H9 (cell line): ENCODE measurements around the gene HTR5A. TPM values are rescaled to one million over a fixed set of nuclear protein-coding genes. Genes with fewer than 3 reads are reported as not detected.

Experiments used
- DNase-seq: peaks from one replicate; pipeline ENCODE4 v3.0.0-alpha.2; 2017
- H2AFZ ChIP-seq: one replicate; pipeline ENCODE4 v1.6.1; 2013; ENCODE audit warnings: mild to moderate bottlenecking, low read length, control low read depth, moderate library complexity
- H2AK5ac ChIP-seq: 2 replicates; pipeline ENCODE4 v1.6.1; 2013; ENCODE audit warnings: low read length, control low read depth, mixed read lengths; ENCODE audit not compliant: insufficient read length
- H2BK120ac ChIP-seq: one replicate; pipeline ENCODE4 v1.6.1; 2013; ENCODE audit warnings: low read depth, mild to moderate bottlenecking, low read length, control low read depth, inconsistent platforms; ENCODE audit not compliant: poor library complexity, severe bottlenecking
- H2BK12ac ChIP-seq: 2 replicates; pipeline ENCODE4 v1.6.1; 2013; ENCODE audit warnings: low read length, control low read depth, mixed read lengths, low read depth; ENCODE audit not compliant: insufficient read length
- H2BK15ac ChIP-seq: 2 replicates; pipeline ENCODE4 v1.6.1; 2013; ENCODE audit warnings: low read depth, low read length, control low read depth
- H2BK20ac ChIP-seq: one replicate; pipeline ENCODE4 v1.6.1; 2013; ENCODE audit warnings: low read depth, mild to moderate bottlenecking, low read length, control low read depth, inconsistent platforms; ENCODE audit not compliant: poor library complexity, severe bottlenecking
- H2BK5ac ChIP-seq: 2 replicates; pipeline ENCODE4 v1.6.1; 2013; ENCODE audit warnings: low read length, control low read depth, mixed read lengths; ENCODE audit not compliant: insufficient read length
- H3K14ac ChIP-seq: 2 replicates; pipeline ENCODE4 v1.6.1; 2013; ENCODE audit warnings: low read length, control low read depth; ENCODE audit not compliant: insufficient read depth
- H3K18ac ChIP-seq: 2 replicates; pipeline ENCODE4 v1.6.1; 2013; ENCODE audit warnings: low read depth, mild to moderate bottlenecking, mixed read lengths, low read length, control low read depth; ENCODE audit not compliant: insufficient read length
- H3K23ac ChIP-seq: 2 replicates; pipeline ENCODE4 v1.6.1; 2013; ENCODE audit warnings: low read length, control low read depth, mixed read lengths, low read depth; ENCODE audit not compliant: insufficient read length
- H3K23me2 ChIP-seq: 2 replicates; pipeline ENCODE4 v1.6.1; 2013; ENCODE audit warnings: low read depth, mild to moderate bottlenecking, mixed read lengths, low read length, control low read depth; ENCODE audit not compliant: insufficient read length, poor library complexity, severe bottlenecking
- H3K27ac ChIP-seq: 2 replicates; pipeline ENCODE4 v1.5.1; 2013; ENCODE audit warnings: low read length, control low read depth, mixed read lengths, low read depth; ENCODE audit not compliant: insufficient read length
- H3K27me3 ChIP-seq: 2 replicates; pipeline ENCODE4 v1.6.1; 2013; ENCODE audit warnings: low read length, control low read depth, inconsistent platforms; ENCODE audit not compliant: insufficient read depth
- H3K4ac ChIP-seq: 2 replicates; pipeline ENCODE4 v1.6.1; 2013; ENCODE audit warnings: low read depth, mild to moderate bottlenecking, control low read depth, inconsistent platforms, low read length, moderate library complexity
- H3K4me1 ChIP-seq: 2 replicates; pipeline ENCODE4 v1.6.1; 2013; ENCODE audit warnings: low read length, control low read depth, inconsistent platforms; ENCODE audit not compliant: insufficient read depth
- H3K4me2 ChIP-seq: 2 replicates; pipeline ENCODE4 v1.6.1; 2013; ENCODE audit warnings: low read length, control low read depth, mixed read lengths; ENCODE audit not compliant: insufficient read length, insufficient read depth
- H3K56ac ChIP-seq: 2 replicates; pipeline ENCODE4 v1.6.1; 2013; ENCODE audit warnings: low read depth, mild to moderate bottlenecking, mixed read lengths, low read length, control low read depth; ENCODE audit not compliant: insufficient read length
- H3K79me1 ChIP-seq: 2 replicates; pipeline ENCODE4 v1.6.1; 2013; ENCODE audit warnings: low read depth, mild to moderate bottlenecking, moderate library complexity, low read length, control low read depth, inconsistent platforms; ENCODE audit not compliant: insufficient read depth, poor library complexity, severe bottlenecking
- H3K79me2 ChIP-seq: 2 replicates; pipeline ENCODE4 v1.6.1; 2013; ENCODE audit warnings: low read length, control low read depth, inconsistent platforms; ENCODE audit not compliant: insufficient read depth
- H3K9ac ChIP-seq: 2 replicates; pipeline ENCODE4 v1.6.1; 2013; ENCODE audit warnings: low read length, control low read depth, mixed read lengths; ENCODE audit not compliant: insufficient read length; ENCODE audit errors: extremely low read depth
- H3K9me3 ChIP-seq: one replicate; pipeline ENCODE4 v1.6.1; 2013; ENCODE audit warnings: low read depth, low read length, inconsistent platforms; ENCODE audit not compliant: control insufficient read depth
- H3T11ph ChIP-seq: one replicate; pipeline ENCODE4 v1.6.1; 2013; ENCODE audit warnings: mild to moderate bottlenecking, low read length, control low read depth, inconsistent platforms
- H4K20me1 ChIP-seq: one replicate; pipeline ENCODE4 v1.6.1; 2013; ENCODE audit not compliant: control insufficient read depth, insufficient read length, insufficient read depth
- H4K5ac ChIP-seq: 2 replicates; pipeline ENCODE4 v1.6.1; 2013; ENCODE audit warnings: low read depth, mild to moderate bottlenecking, mixed read lengths, low read length, control low read depth; ENCODE audit not compliant: insufficient read length
- H4K8ac ChIP-seq: replicated peaks from 2 replicates; pipeline ENCODE4 v1.6.1; 2013; ENCODE audit warnings: low read length, control low read depth, mixed read lengths, low read depth; ENCODE audit not compliant: insufficient read length
- H4K91ac ChIP-seq: 2 replicates; pipeline ENCODE4 v1.6.1; 2013; ENCODE audit warnings: low read depth, mild to moderate bottlenecking, moderate library complexity, mixed read lengths, low read length, control low read depth; ENCODE audit not compliant: insufficient read length
- H3K27ac Mint-ChIP-seq, 3 experiments: 2 replicates in 2 of 3; 3 replicates in 1 of 3; pipeline ENCODE4 v1.8.0; 2020 to 2021; ENCODE audit warnings: mixed read lengths in 3 of 3, mild to moderate bottlenecking in 1 of 3, moderate library complexity in 1 of 3
- H3K27me3 Mint-ChIP-seq: 2 replicates; pipeline ENCODE4 v1.8.0; 2021; ENCODE audit warnings: low read depth, mild to moderate bottlenecking, moderate library complexity, mixed read lengths
- H3K36me3 Mint-ChIP-seq, 3 experiments: 2 replicates in 2 of 3; 3 replicates in 1 of 3; pipeline ENCODE4 v1.8.0; 2020 to 2021; ENCODE audit warnings: low read depth in 3 of 3, mixed read lengths in 3 of 3; ENCODE audit not compliant: insufficient read depth in 1 of 3
- H3K4me1 Mint-ChIP-seq, 2 experiments: 2 replicates each; pipeline ENCODE4 v1.8.0; 2020; ENCODE audit warnings: mixed read lengths in 2 of 2
- H3K4me3 Mint-ChIP-seq, 2 experiments: 2 replicates in 1 of 2; 3 replicates in 1 of 2; pipeline ENCODE4 v1.8.0; 2020 to 2021; ENCODE audit warnings: mild to moderate bottlenecking in 2 of 2, mixed read lengths in 2 of 2, moderate library complexity in 1 of 2
- H3K9me3 Mint-ChIP-seq, 2 experiments: 2 replicates in 1 of 2; 3 replicates in 1 of 2; pipeline ENCODE4 v1.8.0; 2020; ENCODE audit warnings: mild to moderate bottlenecking in 2 of 2, mixed read lengths in 2 of 2, moderate library complexity in 1 of 2
- CTCF ChIP-seq: fragments of 200-600 bp; sonication (generic); conservative IDR thresholded peaks from 3 replicates; pipeline ENCODE4 v1.8.0; 2021; ENCODE audit warnings: antibody characterized with exemption, mild to moderate bottlenecking
- WGBS: extraction: QIAGEN DNeasy Blood & Tissue Kit; methylation state at CpG from one replicate; pipeline ENCODE4 v1.1.7; 2013; ENCODE audit warnings: missing lambda C conversion rate, low lambda C conversion rate, mixed read lengths; ENCODE audit not compliant: insufficient read length; ENCODE audit errors: extremely low coverage; 5-methylcytosine and 5-hydroxymethylcytosine counted together
- total RNA-seq: library from RNA; stranded (reverse); gene quantifications from 2 replicates; pipeline ENCODE4 v1.2.1, GENCODE V29; 2021

HTR5A gene
- total RNA-seq, 1 experiment from 2014 or later = not detected

- no CpG with 5 or more reads among the region's 4 CpGs for WGBS
Observed at GRCh38 chr7:155107126-155107525, 37.0 kb downstream of the HTR5A start.

More at GRCh38 chr7:155107126-155107525, 37.0 kb downstream of the HTR5A start:
- H4K5ac ChIP-seq = no peak overlapping the region
- no peak overlapping the region for H3K4ac ChIP-seq
- no peak overlapping the region for H2BK5ac ChIP-seq
- H3K14ac ChIP-seq = no peak overlapping the region
- H3K4me3 Mint-ChIP-seq = no peak overlapping the region
- H2BK20ac ChIP-seq = no peak overlapping the region
- peaks cover 2% of the 10 kb centered on the region; the same call in 1 of the 2 replicates for H3K4me1 ChIP-seq
- no peak overlapping the region for H3K56ac ChIP-seq
- H4K8ac ChIP-seq = no peak overlapping the region
- no peak overlapping the region for H2BK15ac ChIP-seq
- H2BK12ac ChIP-seq = no peak overlapping the region
- peaks cover 12 to 13% of the 10 kb centered on the region in 2 experiments for H3K4me1 Mint-ChIP-seq
- H3K23me2 ChIP-seq = no peaks in the 10 kb centered on the region
- H3K27me3 ChIP-seq = no peaks in the 10 kb centered on the region; the same call in none of the 2 replicates
- no peak for DNase-seq
- H3K4me2 ChIP-seq = no peak overlapping the region
- H3K9me3 ChIP-seq = no peaks in the 10 kb centered on the region
- H3K36me3 Mint-ChIP-seq = no peaks in the 10 kb centered on the region
- H3K18ac ChIP-seq = no peak overlapping the region
- no peak overlapping the region for H2BK120ac ChIP-seq
- H3K23ac ChIP-seq = no peak overlapping the region
- no peaks in the 10 kb centered on the region for H4K20me1 ChIP-seq
- H3K79me2 ChIP-seq = no peaks in the 10 kb centered on the region
- no peak for TF ChIP-seq CTCF
- no peak overlapping the region for H3K27ac Mint-ChIP-seq
- peaks cover 18% of the 10 kb centered on the region for H3K27me3 Mint-ChIP-seq
- H3T11ph ChIP-seq = no peak overlapping the region
- H4K91ac ChIP-seq = no peak overlapping the region
- H3K27ac ChIP-seq = no peak overlapping the region
- H3K9me3 Mint-ChIP-seq = no peaks in the 10 kb centered on the region
- no peak overlapping the region for H2AFZ ChIP-seq
- no peak overlapping the region for H2AK5ac ChIP-seq
- no peaks in the 10 kb centered on the region for H3K79me1 ChIP-seq
- H3K9ac ChIP-seq = no peak overlapping the region
